Osteoblast (primary cell): ENCODE results near the gene FNDC8. TPM values are rescaled to one million over a fixed set of nuclear protein-coding genes. Genes with fewer than 3 reads are reported as not detected.
A peak's percentile ranks its signal among the peaks of the same experiment; 100 is the strongest.

Source experiments
- DNase-seq: peaks from one replicate; pipeline ENCODE4 v3.0.0; 2011; ENCODE audit warnings: low spot score, mixed read lengths; ENCODE audit not compliant: insufficient read length; ENCODE audit errors: missing footprints
- H2AFZ ChIP-seq: 2 replicates; pipeline ENCODE4 v1.6.0; 2011; ENCODE audit warnings: mild to moderate bottlenecking, low read length
- H3K27ac ChIP-seq: 2 replicates; pipeline ENCODE4 v1.5.1; 2011; ENCODE audit warnings: mild to moderate bottlenecking, low read depth, low read length, moderate library complexity
- H3K27me3 ChIP-seq: 2 replicates; pipeline ENCODE4 v1.6.0; 2012; ENCODE audit warnings: mild to moderate bottlenecking, control low read depth, inconsistent platforms, low read length, moderate library complexity; ENCODE audit not compliant: insufficient read depth
- H3K36me3 ChIP-seq: 2 replicates; pipeline ENCODE4 v1.5.1; 2011; ENCODE audit warnings: mild to moderate bottlenecking, low read length, control low read depth, moderate library complexity; ENCODE audit not compliant: insufficient read depth
- H3K4me1 ChIP-seq: 2 replicates; pipeline ENCODE4 v1.5.1; 2011; ENCODE audit warnings: mild to moderate bottlenecking, low read length, control low read depth, moderate library complexity; ENCODE audit not compliant: insufficient read depth
- H3K4me2 ChIP-seq: 2 replicates; pipeline ENCODE4 v1.6.0; 2011; ENCODE audit warnings: mild to moderate bottlenecking, low read length; ENCODE audit not compliant: insufficient read depth
- H3K4me3 ChIP-seq: fragments of 200-600 bp; sonication (generic); 3 replicates; pipeline ENCODE4 v1.5.1; 2012; ENCODE audit warnings: mild to moderate bottlenecking, low read length, inconsistent platforms; ENCODE audit not compliant: insufficient read depth
- H3K79me2 ChIP-seq: 2 replicates; pipeline ENCODE4 v1.6.0; 2012; ENCODE audit warnings: mild to moderate bottlenecking, low read length, control low read depth, inconsistent platforms; ENCODE audit not compliant: insufficient read depth
- H3K9me3 ChIP-seq: 2 replicates; pipeline ENCODE4 v1.5.1; 2011; ENCODE audit warnings: low read depth, low read length, control low read depth
- H4K20me1 ChIP-seq: 2 replicates; pipeline ENCODE4 v1.6.0; 2012; ENCODE audit warnings: mild to moderate bottlenecking, low read length, control low read depth; ENCODE audit not compliant: insufficient read depth
- CTCF ChIP-seq: IDR thresholded peaks from 2 replicates; pipeline ENCODE4 v1.5.1; 2011; ENCODE audit warnings: mild to moderate bottlenecking, low read depth, low read length, moderate library complexity; ENCODE audit errors: extremely low read depth
- total RNA-seq: library from RNA; depleted of rRNA; stranded (reverse); fragments of >200 nt; gene quantifications from 2 replicates; pipeline ENCODE4 v1.2.3, GENCODE V29; 2012

FNDC8 gene
- total RNA-seq, 1 donor = not detected

GRCh38 chr17:35084987-35085386 lies 36.4 kb upstream of the FNDC8 start:
- peaks cover 25% of the 10 kb centered on the region for H3K4me1 ChIP-seq
- no peaks in the 10 kb centered on the region for H3K36me3 ChIP-seq
- no peak for TF ChIP-seq CTCF
- peak overlapping the region; percentile 9 for H3K4me2 ChIP-seq
- H4K20me1 ChIP-seq = no peaks in the 10 kb centered on the region
- H3K27ac ChIP-seq = no peak overlapping the region
- H3K9me3 ChIP-seq = no peaks in the 10 kb centered on the region
- no peak overlapping the region for H2AFZ ChIP-seq
- no peak for DNase-seq
- H3K27me3 ChIP-seq = no peaks in the 10 kb centered on the region
- peaks cover 74% of the 10 kb centered on the region for H3K79me2 ChIP-seq
- H3K4me3 ChIP-seq = no peak overlapping the region

GRCh38 chr17:35086164-35086563 lies 35.3 kb upstream of the FNDC8 start:
- Histone ChIP-seq H3K27ac (no peak overlapping the region), H3K9me3 (no peaks in the 10 kb centered on the region), H2AFZ (no peak overlapping the region), H4K20me1 (no peaks in the 10 kb centered on the region), H3K79me2 (peaks cover 62% of the 10 kb centered on the region), H3K4me3 (no peak overlapping the region), H3K36me3 (no peaks in the 10 kb centered on the region), H3K4me2 (no peak overlapping the region), H3K4me1 (peaks cover 25% of the 10 kb centered on the region), H3K27me3 (no peaks in the 10 kb centered on the region)
- DNase-seq = no peak
- TF ChIP-seq CTCF = no peak

GRCh38 chr17:35086931-35087573 lies 34.4 kb upstream of the FNDC8 start:
- Histone ChIP-seq H3K4me1 (peaks cover 23% of the 10 kb centered on the region), H3K27me3 (no peaks in the 10 kb centered on the region), H4K20me1 (no peaks in the 10 kb centered on the region), H3K27ac (peak overlapping the region; percentile 25), H3K36me3 (no peaks in the 10 kb centered on the region), H3K4me3 (no peak overlapping the region), H3K4me2 (peak overlapping the region; percentile 93), H3K9me3 (no peaks in the 10 kb centered on the region), H2AFZ (no peak overlapping the region), H3K79me2 (peaks cover 57% of the 10 kb centered on the region)
- TF ChIP-seq CTCF = no peak
- DNase-seq = no peak

GRCh38 chr17:35087731-35088355 lies 33.6 kb upstream of the FNDC8 start:
- H3K79me2 ChIP-seq = peaks cover 56% of the 10 kb centered on the region

More at GRCh38 chr17:35087731-35088355, 33.6 kb upstream of the FNDC8 start:
- Histone ChIP-seq H3K4me1 (peaks cover 15% of the 10 kb centered on the region), H3K27ac (peak overlapping the region; percentile 68), H3K9me3 (no peaks in the 10 kb centered on the region), H3K4me2 (peak overlapping the region; percentile 93), H3K4me3 (peak overlapping the region; percentile 97), H4K20me1 (no peaks in the 10 kb centered on the region), H3K27me3 (no peaks in the 10 kb centered on the region), H3K36me3 (no peaks in the 10 kb centered on the region), H2AFZ (peak overlapping the region; percentile 89)
- no peak for TF ChIP-seq CTCF
- no peak for DNase-seq
